ENCODE data around the gene HSPG2. TPM values are rescaled to one million over a fixed set of nuclear protein-coding genes. Genes with fewer than 3 reads are reported as not detected.
A peak's percentile ranks its signal among the peaks of the same experiment; 100 is the strongest.

HSPG2 gene
- total RNA-seq, 1 experiment from 2014 or later, result 171 TPM

DNA sequence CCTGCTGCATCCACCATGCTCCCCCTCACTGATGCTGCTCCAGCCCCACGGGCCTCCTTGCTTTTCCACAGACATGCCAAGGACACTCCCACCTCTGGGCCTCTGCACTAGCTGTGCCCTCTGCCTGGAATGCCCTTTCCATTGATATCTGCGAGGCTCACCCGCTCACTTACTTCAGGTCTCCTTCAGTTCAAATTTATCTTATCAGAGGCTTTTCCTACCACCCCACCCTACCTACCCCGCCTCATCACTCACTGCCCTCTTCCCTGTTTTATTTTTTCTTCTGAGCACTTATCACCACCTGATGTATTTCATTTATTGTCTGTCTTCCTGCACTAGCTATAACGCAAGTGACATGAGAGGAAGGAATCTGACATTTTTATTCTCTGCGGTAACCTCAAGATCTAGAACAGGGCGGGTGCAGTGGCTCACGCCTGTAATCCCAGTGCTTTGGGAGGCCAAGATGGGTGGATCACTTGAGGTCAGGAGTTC, 7.0 kb downstream of the HSPG2 start:
- no peaks in the 10 kb centered on the region for H3K27me3 ChIP-seq (ENCODE audit: control insufficient read depth, insufficient read depth, low read length)
- in situ Hi-C loops (cut with HindIII; ENCODE audit: low pct_unique_long_range_greater_than_20kb, low sequenced_read_pairs) (no loop called here), intact Hi-C loops (cut with micrococcal nuclease; ENCODE audit: unreplicated experiment) (no loop called here)
- H3K4me3 ChIP-seq (ENCODE audit: low read depth in 2 of 2, low read length in 2 of 2), result no peak overlapping the region
- TF ChIP-seq POLR2AphosphoS5 (IDR thresholded peaks at IDR 0.05; ENCODE audit: low read depth, low read length) (no peak), SIN3A (IDR thresholded peaks at IDR 0.05; ENCODE audit: borderline replicate concordance, insufficient read depth, low read depth, low read length) (no peak), TCF7L2 (IDR thresholded peaks at IDR 0.05; ENCODE audit: low read depth, low read length) (no peak)
- TF ChIP-seq, protein P1, sequence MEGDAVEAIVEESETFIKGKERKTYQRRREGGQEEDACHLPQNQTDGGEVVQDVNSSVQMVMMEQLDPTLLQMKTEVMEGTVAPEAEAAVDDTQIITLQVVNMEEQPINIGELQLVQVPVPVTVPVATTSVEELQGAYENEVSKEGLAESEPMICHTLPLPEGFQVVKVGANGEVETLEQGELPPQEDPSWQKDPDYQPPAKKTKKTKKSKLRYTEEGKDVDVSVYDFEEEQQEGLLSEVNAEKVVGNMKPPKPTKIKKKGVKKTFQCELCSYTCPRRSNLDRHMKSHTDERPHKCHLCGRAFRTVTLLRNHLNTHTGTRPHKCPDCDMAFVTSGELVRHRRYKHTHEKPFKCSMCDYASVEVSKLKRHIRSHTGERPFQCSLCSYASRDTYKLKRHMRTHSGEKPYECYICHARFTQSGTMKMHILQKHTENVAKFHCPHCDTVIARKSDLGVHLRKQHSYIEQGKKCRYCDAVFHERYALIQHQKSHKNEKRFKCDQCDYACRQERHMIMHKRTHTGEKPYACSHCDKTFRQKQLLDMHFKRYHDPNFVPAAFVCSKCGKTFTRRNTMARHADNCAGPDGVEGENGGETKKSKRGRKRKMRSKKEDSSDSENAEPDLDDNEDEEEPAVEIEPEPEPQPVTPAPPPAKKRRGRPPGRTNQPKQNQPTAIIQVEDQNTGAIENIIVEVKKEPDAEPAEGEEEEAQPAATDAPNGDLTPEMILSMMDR (IDR thresholded peaks at IDR 0.05), result no peak
- TF ChIP-seq, protein P2, sequence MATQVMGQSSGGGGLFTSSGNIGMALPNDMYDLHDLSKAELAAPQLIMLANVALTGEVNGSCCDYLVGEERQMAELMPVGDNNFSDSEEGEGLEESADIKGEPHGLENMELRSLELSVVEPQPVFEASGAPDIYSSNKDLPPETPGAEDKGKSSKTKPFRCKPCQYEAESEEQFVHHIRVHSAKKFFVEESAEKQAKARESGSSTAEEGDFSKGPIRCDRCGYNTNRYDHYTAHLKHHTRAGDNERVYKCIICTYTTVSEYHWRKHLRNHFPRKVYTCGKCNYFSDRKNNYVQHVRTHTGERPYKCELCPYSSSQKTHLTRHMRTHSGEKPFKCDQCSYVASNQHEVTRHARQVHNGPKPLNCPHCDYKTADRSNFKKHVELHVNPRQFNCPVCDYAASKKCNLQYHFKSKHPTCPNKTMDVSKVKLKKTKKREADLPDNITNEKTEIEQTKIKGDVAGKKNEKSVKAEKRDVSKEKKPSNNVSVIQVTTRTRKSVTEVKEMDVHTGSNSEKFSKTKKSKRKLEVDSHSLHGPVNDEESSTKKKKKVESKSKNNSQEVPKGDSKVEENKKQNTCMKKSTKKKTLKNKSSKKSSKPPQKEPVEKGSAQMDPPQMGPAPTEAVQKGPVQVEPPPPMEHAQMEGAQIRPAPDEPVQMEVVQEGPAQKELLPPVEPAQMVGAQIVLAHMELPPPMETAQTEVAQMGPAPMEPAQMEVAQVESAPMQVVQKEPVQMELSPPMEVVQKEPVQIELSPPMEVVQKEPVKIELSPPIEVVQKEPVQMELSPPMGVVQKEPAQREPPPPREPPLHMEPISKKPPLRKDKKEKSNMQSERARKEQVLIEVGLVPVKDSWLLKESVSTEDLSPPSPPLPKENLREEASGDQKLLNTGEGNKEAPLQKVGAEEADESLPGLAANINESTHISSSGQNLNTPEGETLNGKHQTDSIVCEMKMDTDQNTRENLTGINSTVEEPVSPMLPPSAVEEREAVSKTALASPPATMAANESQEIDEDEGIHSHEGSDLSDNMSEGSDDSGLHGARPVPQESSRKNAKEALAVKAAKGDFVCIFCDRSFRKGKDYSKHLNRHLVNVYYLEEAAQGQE (IDR thresholded peaks at IDR 0.05; ENCODE audit: insufficient read depth in 1 of 2, low read depth in 2 of 2, low read length in 1 of 2), result no peak
- H3K9me3 ChIP-seq (ENCODE audit: control insufficient read depth, insufficient read depth, low read depth, low read length), result no peaks in the 10 kb centered on the region
- no peaks in the 10 kb centered on the region for H3K36me3 ChIP-seq (ENCODE audit: control insufficient read depth, insufficient read depth, low read length)
- no peak for DNase-seq (ENCODE audit: low read depth, low spot score)
- H3K27ac ChIP-seq (ENCODE audit: low read length), result peak overlapping the region; percentile 60
- TSS peak; percentile 55 for BruUV-seq (replicated peaks)
- CTCF ChIA-PET, result no interaction called here
- POLR2A ChIA-PET, result no interaction called here
- H3K4me1 ChIP-seq (ENCODE audit: control insufficient read depth, insufficient read depth, low read length), result peaks cover 70% of the 10 kb centered on the region
- ATAC-seq, result no peak

DNA sequence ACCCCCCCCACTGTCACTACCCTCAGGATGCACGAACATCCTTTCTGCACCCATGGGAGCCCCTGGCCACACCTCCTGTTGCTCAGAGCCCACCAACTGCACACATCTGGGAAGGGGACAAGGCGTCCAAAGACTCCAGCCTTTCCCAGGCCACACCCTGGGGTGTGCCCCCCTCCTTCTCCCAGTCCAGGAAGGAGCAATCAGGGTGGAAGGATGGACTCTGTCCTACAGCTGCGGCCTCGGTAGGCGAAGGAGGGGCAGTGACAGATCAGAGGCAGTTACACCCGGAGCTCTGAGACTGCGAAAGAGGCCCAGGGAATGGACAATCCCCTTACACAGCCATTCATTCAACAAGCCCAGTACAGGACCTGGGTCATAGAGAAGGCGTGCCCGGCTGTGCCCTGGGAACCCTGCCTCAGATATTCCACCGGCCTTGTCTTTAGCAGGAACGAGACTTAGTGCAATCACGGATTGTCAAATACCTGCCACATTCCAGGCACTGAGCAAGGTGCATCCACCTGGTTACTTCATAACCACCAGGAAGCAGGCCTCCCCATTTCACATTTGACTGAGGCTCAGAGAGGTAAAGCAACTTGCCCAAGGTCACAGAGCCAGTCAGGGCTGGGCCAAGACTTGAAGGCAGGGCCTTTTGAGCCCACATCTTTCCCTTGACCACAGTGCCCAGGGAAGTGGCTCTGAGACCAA, 9.4 kb downstream of the HSPG2 start:
- in situ Hi-C loops (cut with HindIII; ENCODE audit: low pct_unique_long_range_greater_than_20kb, low sequenced_read_pairs) (no loop called here), intact Hi-C loops (cut with micrococcal nuclease; ENCODE audit: unreplicated experiment) (no loop called here)
- TF ChIP-seq POLR2AphosphoS5 (IDR thresholded peaks at IDR 0.05; ENCODE audit: low read depth, low read length) (no peak), TCF7L2 (IDR thresholded peaks at IDR 0.05; ENCODE audit: low read depth, low read length) (no peak), SIN3A (IDR thresholded peaks at IDR 0.05; ENCODE audit: borderline replicate concordance, insufficient read depth, low read depth, low read length) (no peak)
- TF ChIP-seq, protein P1 (IDR thresholded peaks at IDR 0.05), result no peak
- TF ChIP-seq, protein P2 (IDR thresholded peaks at IDR 0.05; ENCODE audit: insufficient read depth in 1 of 2, low read depth in 2 of 2, low read length in 1 of 2), result no peak
- BruUV-seq (replicated peaks), result no TSS peak
- H3K27ac ChIP-seq (ENCODE audit: low read length), result peak overlapping the region; percentile 77
- no peaks in the 10 kb centered on the region for H3K9me3 ChIP-seq (ENCODE audit: control insufficient read depth, insufficient read depth, low read depth, low read length)
- H3K36me3 ChIP-seq (ENCODE audit: control insufficient read depth, insufficient read depth, low read length), result no peaks in the 10 kb centered on the region
- H3K4me3 ChIP-seq (ENCODE audit: low read depth in 2 of 2, low read length in 2 of 2), result no peak overlapping the region
- CTCF ChIA-PET, result no interaction called here
- DNase-seq (ENCODE audit: low read depth, low spot score), result no peak
- POLR2A ChIA-PET, result interaction anchor here (0.6 kb wide), 1 partner anchor 11 kb away, joined by 3 read pairs; no protein-coding TSS in a partner anchor
- no peaks in the 10 kb centered on the region for H3K27me3 ChIP-seq (ENCODE audit: control insufficient read depth, insufficient read depth, low read length)
- peaks cover 74% of the 10 kb centered on the region for H3K4me1 ChIP-seq (ENCODE audit: control insufficient read depth, insufficient read depth, low read length)
- peak; percentile 38 for ATAC-seq

All from Panc1 (cell line).